Parathyroid adenoma (tissue), 2 donors: ENCODE results near the gene TMEM239.

Source experiments
- H2AFZ ChIP-seq: fragments of 300-600 bp; sonication (generic); one replicate; pipeline ENCODE4 v1.7.0; 2017; ENCODE audit warnings: antibody characterized with exemption, mild to moderate bottlenecking
- H3K27ac ChIP-seq: fragments of 300-600 bp; sonication (generic); one replicate; pipeline ENCODE4 v1.7.0; 2017
- H3K27me3 ChIP-seq: fragments of 300-600 bp; sonication (generic); one replicate; pipeline ENCODE4 v1.7.0; 2017; ENCODE audit warnings: low read length; ENCODE audit not compliant: control insufficient read depth, insufficient read depth
- H3K36me3 ChIP-seq: fragments of 300-600 bp; sonication (generic); one replicate; pipeline ENCODE4 v1.7.0; 2017; ENCODE audit warnings: low read length; ENCODE audit not compliant: control insufficient read depth, insufficient read depth
- H3K4me1 ChIP-seq: fragments of 300-600 bp; sonication (generic); one replicate; pipeline ENCODE4 v1.7.0; 2017; ENCODE audit warnings: control low read depth
- H3K4me2 ChIP-seq: fragments of 300-600 bp; sonication (generic); one replicate; pipeline ENCODE4 v1.7.0; 2017; ENCODE audit warnings: low read length
- H3K4me3 ChIP-seq: fragments of 300-600 bp; sonication (generic); one replicate; pipeline ENCODE4 v1.7.0; 2017; ENCODE audit warnings: low read depth, low read length
- H3K79me2 ChIP-seq: fragments of 300-600 bp; sonication (generic); one replicate; pipeline ENCODE4 v1.7.0; 2017; ENCODE audit warnings: control low read depth
- H3K9ac ChIP-seq: fragments of 300-600 bp; sonication (generic); one replicate; pipeline ENCODE4 v1.7.0; 2017; ENCODE audit warnings: mild to moderate bottlenecking
- H3K9me3 ChIP-seq: fragments of 300-600 bp; sonication (generic); one replicate; pipeline ENCODE4 v1.7.0; 2017; ENCODE audit warnings: low read length; ENCODE audit not compliant: control insufficient read depth
- CTCF ChIP-seq: fragments of 300-600 bp; sonication (generic); IDR thresholded peaks from one replicate; pipeline ENCODE4 v1.7.0; 2017; ENCODE audit warnings: antibody characterized with exemption, mild to moderate bottlenecking
- donor health status: primary hyperparathyroidism.

The TMEM239 gene

DNA sequence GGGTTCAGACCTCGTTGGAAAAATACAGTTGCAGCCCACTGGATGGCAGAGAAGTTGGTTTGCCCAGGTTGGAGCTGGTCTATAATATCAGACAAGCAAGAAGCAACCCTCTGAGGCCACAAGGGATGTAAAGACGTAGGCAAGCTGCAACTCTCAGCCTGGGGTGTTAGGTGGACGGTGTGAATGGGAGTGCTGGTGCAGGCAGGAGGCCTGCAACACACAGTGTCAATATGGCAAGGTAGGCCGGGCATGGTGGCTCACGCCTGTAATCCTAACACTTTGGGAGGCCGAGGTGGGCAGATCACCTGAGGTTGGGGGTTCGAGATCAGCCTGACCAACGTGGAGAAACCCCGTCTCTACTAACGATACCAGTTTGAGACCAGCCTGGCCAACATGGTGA, 34.9 kb downstream of the TMEM239 start:
- Histone ChIP-seq H3K27ac (no peak overlapping the region), H3K27me3 (no peaks in the 10 kb centered on the region), H2AFZ (no peak overlapping the region), H3K4me3 (no peak overlapping the region), H3K36me3 (no peaks in the 10 kb centered on the region), H3K4me2 (no peak overlapping the region), H3K4me1 (no peaks in the 10 kb centered on the region), H3K9ac (no peak overlapping the region), H3K9me3 (no peaks in the 10 kb centered on the region), H3K79me2 (peaks cover 8% of the 10 kb centered on the region)
- no peak for TF ChIP-seq CTCF

DNA sequence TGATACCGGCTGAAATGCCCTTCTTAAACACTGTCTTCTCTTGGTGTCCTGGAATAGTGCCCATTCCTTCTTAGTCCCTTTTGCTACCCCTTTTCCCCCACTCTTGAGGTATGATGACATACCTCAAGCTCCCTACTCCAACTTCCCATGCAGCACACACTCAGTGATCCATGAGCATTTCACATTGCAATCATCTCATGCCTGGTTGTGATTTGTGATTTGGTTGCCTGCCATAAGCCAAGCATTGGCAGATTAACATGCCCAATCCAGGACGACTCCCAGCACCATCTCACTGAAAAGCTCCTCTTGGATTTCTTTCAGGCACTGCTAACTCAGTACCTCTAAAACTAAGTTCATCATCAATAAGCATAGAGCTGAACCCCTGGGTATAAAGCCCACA, 42.4 kb downstream of the TMEM239 start:
- H3K79me2 ChIP-seq = peaks cover 4% of the 10 kb centered on the region
- no peak overlapping the region for H3K4me3 ChIP-seq
- no peak for TF ChIP-seq CTCF
- no peak overlapping the region for H3K4me2 ChIP-seq
- H3K27ac ChIP-seq = no peak overlapping the region
- H2AFZ ChIP-seq = no peak overlapping the region
- H3K36me3 ChIP-seq = no peaks in the 10 kb centered on the region
- no peaks in the 10 kb centered on the region for H3K4me1 ChIP-seq
- no peaks in the 10 kb centered on the region for H3K27me3 ChIP-seq
- no peaks in the 10 kb centered on the region for H3K9me3 ChIP-seq
- no peak overlapping the region for H3K9ac ChIP-seq

DNA sequence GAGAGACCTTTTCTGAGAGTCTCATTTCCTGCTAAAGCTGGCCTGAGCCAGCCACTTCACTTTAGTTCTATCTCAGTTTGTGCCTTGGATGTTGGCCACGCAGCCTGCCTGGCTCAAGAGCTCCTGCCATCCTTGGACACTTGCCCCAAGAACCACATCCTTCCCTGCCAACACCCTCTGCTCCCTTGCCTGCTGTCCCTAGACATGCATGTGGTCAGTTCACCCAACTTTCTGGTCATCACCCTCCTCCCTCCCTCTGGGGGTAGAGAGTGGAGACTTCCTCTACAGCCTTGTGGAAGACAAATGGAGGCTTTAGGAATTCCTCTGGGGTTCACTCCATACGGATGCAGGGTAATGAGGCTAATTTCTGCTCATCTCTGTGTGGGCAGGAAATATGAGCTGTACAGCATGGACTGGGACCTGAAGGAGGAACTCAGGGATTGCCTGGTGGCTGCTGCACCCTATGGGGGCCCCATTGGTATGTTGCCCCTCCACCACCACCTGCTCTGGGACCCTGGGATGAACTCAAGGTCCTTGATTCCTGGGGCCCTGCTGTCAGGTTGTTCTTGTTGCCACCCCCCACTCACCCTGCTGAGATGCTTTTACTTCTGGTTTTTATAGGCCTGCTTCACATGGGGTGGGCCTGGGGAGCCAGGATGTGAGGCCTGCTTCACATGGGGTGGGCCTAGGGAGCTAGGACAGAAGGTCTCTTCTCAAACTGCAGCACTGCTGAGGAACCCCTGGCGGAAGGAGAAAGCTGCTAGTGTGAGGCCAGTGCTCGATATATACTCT, 43.4 kb downstream of the TMEM239 start:
- peaks cover 2% of the 10 kb centered on the region for H3K79me2 ChIP-seq
- H3K9me3 ChIP-seq = no peaks in the 10 kb centered on the region
- no peaks in the 10 kb centered on the region for H3K36me3 ChIP-seq
- H2AFZ ChIP-seq = no peak overlapping the region
- no peak overlapping the region for H3K4me2 ChIP-seq
- no peak overlapping the region for H3K9ac ChIP-seq
- no peaks in the 10 kb centered on the region for H3K27me3 ChIP-seq
- TF ChIP-seq CTCF = no peak
- H3K27ac ChIP-seq = no peak overlapping the region
- no peak overlapping the region for H3K4me3 ChIP-seq
- H3K4me1 ChIP-seq = no peaks in the 10 kb centered on the region

- Histone ChIP-seq H3K27ac (no peak overlapping the region), H3K27me3 (no peaks in the 10 kb centered on the region), H3K9me3 (no peaks in the 10 kb centered on the region), H3K9ac (no peak overlapping the region), H3K79me2 (no peaks in the 10 kb centered on the region), H3K4me3 (no peak overlapping the region), H3K36me3 (no peaks in the 10 kb centered on the region), H3K4me2 (no peak overlapping the region), H2AFZ (no peak overlapping the region), H3K4me1 (no peaks in the 10 kb centered on the region)
- no peak for TF ChIP-seq CTCF
Measured at GRCh38 chr20:2864626-2865025, 48.5 kb downstream of the TMEM239 start.

GRCh38 chr20:2865101-2865500, 48.9 kb downstream of the TMEM239 start:
- no peak for TF ChIP-seq CTCF
- Histone ChIP-seq H3K4me1 (no peaks in the 10 kb centered on the region), H3K36me3 (no peaks in the 10 kb centered on the region), H3K9ac (no peak overlapping the region), H3K4me2 (no peak overlapping the region), H2AFZ (no peak overlapping the region), H3K9me3 (no peaks in the 10 kb centered on the region), H3K27ac (no peak overlapping the region), H3K4me3 (no peak overlapping the region), H3K27me3 (no peaks in the 10 kb centered on the region), H3K79me2 (no peaks in the 10 kb centered on the region)
